Measurements from ENCODE around the gene SH3RF1. TPM values are rescaled to one million over a fixed set of nuclear protein-coding genes. Genes with fewer than 3 reads are reported as not detected.

SH3RF1 gene
- total and polyA plus RNA-seq, 2 of the 8 experiments (the other 6 are each of a cell fraction or from before 2014, with no cell fraction given), result 6.9 to 15.1 TPM

DNA sequence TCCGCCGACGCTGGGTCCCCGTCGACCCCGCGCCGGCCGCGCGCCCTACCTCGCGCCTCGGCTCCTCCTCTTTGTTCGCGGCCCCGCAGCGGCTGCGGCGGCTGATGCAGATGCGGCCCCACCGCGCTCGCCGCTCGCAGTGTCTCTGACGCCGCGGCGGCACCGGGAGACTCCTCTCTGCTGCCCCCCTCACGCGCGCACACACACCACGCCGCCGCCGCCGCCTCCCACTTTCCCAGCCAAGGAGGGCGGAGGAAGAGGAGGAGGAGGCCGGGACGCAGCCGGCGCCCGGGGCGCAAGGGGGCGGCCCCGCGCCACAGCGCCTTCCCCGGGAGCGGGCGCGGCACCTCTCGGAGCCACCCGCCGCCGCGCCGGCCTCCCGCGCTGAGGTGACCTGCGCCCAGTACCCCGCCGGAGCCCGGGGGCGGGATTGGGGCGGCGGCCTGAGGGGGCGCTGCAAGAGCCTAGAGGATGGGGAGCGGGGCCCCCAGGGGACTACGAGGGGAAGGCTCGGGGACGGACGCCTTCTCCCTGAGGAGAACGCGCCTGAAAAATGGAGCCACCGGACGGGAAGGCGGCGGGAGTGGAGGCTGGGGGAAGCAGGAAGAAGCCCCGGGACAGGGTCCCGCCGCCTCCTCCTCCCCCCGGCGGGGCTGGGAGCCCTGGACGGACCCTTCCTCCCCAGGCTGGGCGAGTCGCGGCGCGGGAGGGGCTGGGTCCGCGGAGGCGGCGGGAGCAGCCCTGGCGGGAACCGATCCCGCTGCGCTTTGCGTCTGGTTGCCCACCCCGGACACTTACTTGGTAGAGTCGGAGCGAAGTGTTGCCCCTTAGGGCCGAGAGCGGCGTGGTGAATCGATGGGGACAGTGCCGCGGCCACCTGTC is at the start of gene SH3RF1 (continued):
- TF ChIP-seq GTF2F1 (IDR thresholded peaks at IDR 0.05; ENCODE audit: borderline replicate concordance, low read depth, low read length), result no peak
- TF ChIP-seq, protein P1, sequence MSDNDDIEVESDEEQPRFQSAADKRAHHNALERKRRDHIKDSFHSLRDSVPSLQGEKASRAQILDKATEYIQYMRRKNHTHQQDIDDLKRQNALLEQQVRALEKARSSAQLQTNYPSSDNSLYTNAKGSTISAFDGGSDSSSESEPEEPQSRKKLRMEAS (IDR thresholded peaks at IDR 0.05), result no peak; the same call in 1 of the 2 replicates
- no peak for TF ChIP-seq KDM5A (IDR thresholded peaks at IDR 0.05; ENCODE audit: low read length)
- TF ChIP-seq KDM1A (IDR thresholded peaks at IDR 0.05; ENCODE audit: borderline replicate concordance, low read length), result no peak
- TF ChIP-seq SRF (IDR thresholded peaks at IDR 0.05; ENCODE audit: low read depth, low read length), result no peak
- TF ChIP-seq MAFK (IDR thresholded peaks at IDR 0.05; ENCODE audit: low read depth, low read length), result no peak
- peak; percentile 78 for TF ChIP-seq KDM4A (IDR thresholded peaks at IDR 0.05; ENCODE audit: low read depth, low read length, severe bottlenecking)
- no peak for TF ChIP-seq JUN (IDR thresholded peaks at IDR 0.05; ENCODE audit: low read depth, low read length)
- no peak for TF ChIP-seq SIN3A (conservative IDR thresholded peaks at IDR 0.05 in 1 of 2, IDR thresholded peaks at IDR 0.05 in 1 of 2; ENCODE audit: low read depth in 1 of 2, low read length in 2 of 2)
- no peak for TF ChIP-seq SUZ12 (IDR thresholded peaks at IDR 0.05; ENCODE audit: low read length)
- TF ChIP-seq SP1 (IDR thresholded peaks at IDR 0.05; ENCODE audit: low read depth, low read length), result no peak
- 0 out of 2 replicates have a peak, but pooled peaks have one; percentile 51 for TF ChIP-seq YY1 (IDR thresholded peaks at IDR 0.05; ENCODE audit: low read depth, low read length)
- no peak for TF ChIP-seq NANOG (IDR thresholded peaks at IDR 0.05; ENCODE audit: insufficient read depth, low read depth, low read length, poor library complexity, severe bottlenecking)
- no peak for TF ChIP-seq NRF1 (IDR thresholded peaks at IDR 0.05; ENCODE audit: low read depth, low read length)
- TF ChIP-seq HDAC2 (IDR thresholded peaks at IDR 0.05; ENCODE audit: borderline replicate concordance in 1 of 2, low read depth in 2 of 2, low read length in 2 of 2), result no peak
- TF ChIP-seq SIX5 (IDR thresholded peaks at IDR 0.05; ENCODE audit: low read depth, low read length), result no peak
- TF ChIP-seq, protein P2, sequence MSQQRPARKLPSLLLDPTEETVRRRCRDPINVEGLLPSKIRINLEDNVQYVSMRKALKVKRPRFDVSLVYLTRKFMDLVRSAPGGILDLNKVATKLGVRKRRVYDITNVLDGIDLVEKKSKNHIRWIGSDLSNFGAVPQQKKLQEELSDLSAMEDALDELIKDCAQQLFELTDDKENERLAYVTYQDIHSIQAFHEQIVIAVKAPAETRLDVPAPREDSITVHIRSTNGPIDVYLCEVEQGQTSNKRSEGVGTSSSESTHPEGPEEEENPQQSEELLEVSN (IDR thresholded peaks at IDR 0.05), result no peak
- TF ChIP-seq PHF8 (conservative IDR thresholded peaks at IDR 0.05; ENCODE audit: low read depth, low read length), result 0 out of 2 replicates have a peak, but pooled peaks have one; percentile 55
- TF ChIP-seq, protein P3, sequence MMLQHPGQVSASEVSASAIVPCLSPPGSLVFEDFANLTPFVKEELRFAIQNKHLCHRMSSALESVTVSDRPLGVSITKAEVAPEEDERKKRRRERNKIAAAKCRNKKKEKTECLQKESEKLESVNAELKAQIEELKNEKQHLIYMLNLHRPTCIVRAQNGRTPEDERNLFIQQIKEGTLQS (IDR thresholded peaks at IDR 0.05; ENCODE audit: insufficient read depth, low read depth, low read length), result no peak
- TF ChIP-seq GABPA (IDR thresholded peaks at IDR 0.05; ENCODE audit: borderline replicate concordance, insufficient read depth, low read length), result no peak
- no peak for TF ChIP-seq BRCA1 (IDR thresholded peaks at IDR 0.05; ENCODE audit: low read depth, low read length)
- TF ChIP-seq RFX5 (IDR thresholded peaks at IDR 0.05; ENCODE audit: borderline replicate concordance, low read depth, low read length), result no peak
